ENCODE measurements around the gene USF1.
"Not testable (repeated sequence)": the region's sequence is repeated elsewhere in the genome, so short reads cannot be mapped to it uniquely, and the experiment has no call there.

USF1 gene

GRCh38 chr1:161021165-161021969 lies 24.4 kb downstream of the USF1 start:
- no peak for TF ChIP-seq CTCF (IDR thresholded peaks at IDR 0.05; ENCODE audit: low read depth, low read length)
- peak overlapping the region; percentile 42 for H3K4me3 ChIP-seq (ENCODE audit: low read depth, low read length)

- TF ChIP-seq CTCF (IDR thresholded peaks at IDR 0.05; ENCODE audit: low read depth, low read length) = no peak
Observed at GRCh38 chr1:161020509-161021164, 25.1 kb downstream of the USF1 start, which contains the start of gene F11R. TSS of gene F11R (minus strand) at chr1:161021152. CDS start at chr1:161021073, 79 bp downstream.

GRCh38 chr1:161019751-161020495 lies 25.9 kb downstream of the USF1 start:
- no peak overlapping the region; the same call in 1 of the 2 replicates for H3K4me3 ChIP-seq (ENCODE audit: low read depth, low read length)
- no peak for TF ChIP-seq CTCF (IDR thresholded peaks at IDR 0.05; ENCODE audit: low read depth, low read length)

More at GRCh38 chr1:161020509-161021164, 25.1 kb downstream of the USF1 start, which contains the start of gene F11R:
- peak within 1 kb of the TSS; percentile 42 for H3K4me3 ChIP-seq (ENCODE audit: low read depth, low read length)

- not testable (repeated sequence) for H3K4me3 ChIP-seq (ENCODE audit: low read depth, low read length)
Observed at GRCh38 chr1:161019111-161019660, 26.6 kb downstream of the USF1 start.

GRCh38 chr1:161018631-161018930 lies 27.2 kb downstream of the USF1 start:
- no peak overlapping the region for H3K4me3 ChIP-seq (ENCODE audit: low read depth, low read length)
- no peak for TF ChIP-seq CTCF (IDR thresholded peaks at IDR 0.05; ENCODE audit: low read depth, low read length)

- no peak for TF ChIP-seq CTCF (IDR thresholded peaks at IDR 0.05; ENCODE audit: low read depth, low read length)
- no peak overlapping the region for H3K4me3 ChIP-seq (ENCODE audit: low read depth, low read length)
Observed at GRCh38 chr1:161017756-161018630, 27.8 kb downstream of the USF1 start.

- H3K4me3 ChIP-seq (ENCODE audit: low read depth, low read length) = not testable (repeated sequence)
Observed at GRCh38 chr1:161017181-161017580, 28.6 kb downstream of the USF1 start.

GRCh38 chr1:161016683-161017082 lies 29.1 kb downstream of the USF1 start:
- H3K4me3 ChIP-seq (ENCODE audit: low read depth, low read length) = not testable (repeated sequence)

Data from WI38 (cell line).